HG02938 (cell line): Measurements from ENCODE around the gene IFT27.

Experiments used
- ATAC-seq: cut with Tn5 transposase; IDR thresholded peaks from one replicate; pipeline ENCODE4 v1.9.1; 2021; ENCODE audit warnings: mild to moderate bottlenecking, moderate library complexity; ENCODE audit not compliant: unreplicated experiment

The IFT27 gene

GRCh38 chr22:36797374-36797773, 21.5 kb upstream of the IFT27 start:
- no peak for ATAC-seq

GRCh38 chr22:36796552-36797175, 20.7 kb upstream of the IFT27 start:
- no peak for ATAC-seq

GRCh38 chr22:36795633-36796032, 19.7 kb upstream of the IFT27 start:
- ATAC-seq, result no peak

- ATAC-seq, result no peak
These were observed 14.7 kb upstream of the IFT27 start for GRCh38 chr22:36790648-36791047.

GRCh38 chr22:36787204-36787988, 11.5 kb upstream of the IFT27 start:
- ATAC-seq, result no peak

GRCh38 chr22:36783743-36784142, 7.8 kb upstream of the IFT27 start:
- no peak for ATAC-seq

- no peak for ATAC-seq
These were observed 6.0 kb upstream of the IFT27 start for GRCh38 chr22:36781656-36782627.

- no peak for ATAC-seq
These were observed 2.1 kb upstream of the IFT27 start for GRCh38 chr22:36778020-36778419.

GRCh38 chr22:36776722-36777121, 803 bp upstream of the IFT27 start:
- no peak for ATAC-seq

- ATAC-seq, result peak; percentile 5
These were observed 344 bp downstream of the IFT27 start for GRCh38 chr22:36775586-36775963.

GRCh38 chr22:36773935-36774334, 2.0 kb downstream of the IFT27 start:
- no peak for ATAC-seq

GRCh38 chr22:36772451-36772850, 3.5 kb downstream of the IFT27 start:
- ATAC-seq, result no peak

GRCh38 chr22:36771356-36772063, 4.4 kb downstream of the IFT27 start:
- no peak for ATAC-seq

GRCh38 chr22:36770513-36771231, 5.2 kb downstream of the IFT27 start:
- ATAC-seq, result no peak

GRCh38 chr22:36769541-36770512, 6.1 kb downstream of the IFT27 start:
- ATAC-seq, result no peak

- no peak for ATAC-seq
These were observed 7.3 kb downstream of the IFT27 start for GRCh38 chr22:36768616-36769015.

- ATAC-seq, result no peak
These were observed 7.8 kb downstream of the IFT27 start for GRCh38 chr22:36768141-36768540.

- ATAC-seq, result no peak
These were observed 8.7 kb downstream of the IFT27 start for GRCh38 chr22:36767035-36767775.
